HG02610 (cell line): ENCODE data around the gene ZNF423.
"Not testable (repeated sequence)": the region's sequence is repeated elsewhere in the genome, so short reads cannot be mapped to it uniquely, and the experiment has no call there.

Experiments used
- ATAC-seq: cut with Tn5 transposase; IDR thresholded peaks from one replicate; pipeline ENCODE4 v1.9.1; 2021; ENCODE audit warnings: mild to moderate bottlenecking, moderate library complexity; ENCODE audit not compliant: unreplicated experiment

The ZNF423 gene

GRCh38 chr16:49523435-49524159 lies 332.3 kb downstream of the ZNF423 start:
- ATAC-seq: no peak

DNA sequence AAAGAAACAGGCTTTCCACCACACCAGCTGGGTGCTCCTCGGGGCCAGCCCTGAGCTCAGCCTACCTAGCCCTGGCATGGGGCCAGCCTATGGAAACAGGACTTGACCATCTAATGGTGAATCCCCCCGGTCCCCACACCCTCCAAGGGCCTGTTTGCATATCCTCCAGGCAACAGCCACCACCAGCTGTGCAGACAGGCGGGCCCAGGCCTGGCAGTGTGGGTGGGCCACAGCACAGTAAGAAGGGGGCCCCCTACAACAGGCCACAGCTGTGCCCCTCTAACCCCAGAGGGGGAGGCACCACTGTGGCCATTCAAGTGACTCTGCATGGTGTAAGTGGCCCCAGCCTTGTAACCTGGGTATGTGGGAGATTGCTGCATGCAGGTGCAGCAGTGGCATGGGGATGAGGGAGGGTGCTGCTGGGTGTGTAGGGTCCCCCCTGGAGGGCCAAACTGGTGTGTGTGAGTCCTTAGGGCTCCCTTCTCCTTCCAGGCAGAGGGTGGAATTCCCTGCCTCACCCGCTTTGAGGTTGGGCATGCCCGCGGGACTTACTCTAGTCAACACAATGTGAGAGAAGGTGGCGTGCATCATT lies 334.1 kb downstream of the ZNF423 start:
- no peak for ATAC-seq

DNA sequence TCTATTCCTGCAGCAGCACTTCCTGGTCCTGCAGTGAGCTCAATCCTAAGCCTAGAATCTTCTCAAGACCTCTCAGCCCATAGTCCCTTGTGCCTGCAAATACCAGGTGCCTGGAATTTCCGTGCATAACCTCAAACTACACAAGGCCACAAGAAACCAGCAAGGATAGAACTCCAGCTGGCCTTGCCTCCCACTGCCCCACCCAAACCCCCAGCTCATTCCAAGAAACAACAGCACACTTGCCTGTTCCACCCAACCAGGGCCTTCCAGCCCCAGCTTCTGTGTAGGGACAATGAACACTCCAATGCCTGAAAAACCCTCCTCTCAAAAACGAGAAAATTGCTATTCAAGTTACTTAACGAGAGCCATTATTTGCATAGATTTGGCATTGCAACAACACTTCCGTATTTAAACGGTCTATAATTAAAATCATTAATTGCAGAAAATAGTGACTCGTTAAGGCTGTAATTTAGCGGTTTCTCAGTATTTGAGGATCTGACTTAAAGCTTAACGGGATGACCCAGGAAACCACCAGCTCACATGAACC lies 335.3 kb downstream of the ZNF423 start:
- no peak for ATAC-seq

DNA sequence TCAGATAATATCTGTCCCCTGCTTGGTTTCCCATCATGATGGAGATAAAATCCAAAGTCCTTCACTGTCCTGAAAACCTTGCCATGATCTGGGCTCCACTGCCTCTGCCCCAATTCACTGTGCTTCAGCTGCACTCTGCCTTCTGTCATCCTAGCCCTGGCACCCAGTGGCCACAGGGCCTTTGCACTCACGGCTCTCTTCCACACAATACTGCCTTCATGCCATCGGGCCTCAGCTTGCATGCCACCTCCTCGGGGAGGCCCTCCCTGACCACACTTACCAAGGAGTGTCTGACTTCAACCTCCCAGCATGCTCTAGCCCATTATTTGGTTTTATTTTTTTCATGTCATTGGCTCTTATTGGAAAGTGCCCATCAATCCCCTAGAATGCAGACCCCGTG lies 336.2 kb downstream of the ZNF423 start:
- no peak for ATAC-seq

DNA sequence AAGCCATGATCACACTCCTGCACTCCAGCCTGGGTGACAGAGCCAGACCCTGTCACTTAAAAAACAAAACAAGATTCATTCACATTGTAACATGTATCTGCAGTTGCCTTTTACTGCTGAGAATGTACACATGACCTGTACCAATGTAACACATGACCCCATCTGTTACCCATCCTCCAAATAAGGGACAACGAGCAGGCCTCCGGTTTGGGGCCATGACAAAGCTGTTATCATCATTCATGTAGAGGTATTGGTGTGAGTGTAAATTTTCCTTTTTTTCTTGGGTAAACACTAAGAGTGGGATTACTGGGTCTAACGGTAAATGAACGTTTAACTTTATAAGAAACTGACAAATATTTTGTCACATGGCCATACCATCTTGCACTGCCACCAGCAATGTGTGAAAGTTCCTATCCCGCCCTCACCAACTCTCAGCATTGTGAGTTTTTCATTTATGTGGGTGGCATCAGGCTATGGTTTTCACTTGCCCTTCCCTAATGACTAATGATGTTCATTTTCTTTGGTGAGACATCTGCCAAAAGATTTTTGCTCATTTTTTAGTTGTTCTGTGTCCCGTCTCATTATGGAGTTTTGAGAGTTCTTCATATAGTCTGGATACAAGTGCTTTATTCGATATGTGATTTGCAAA lies 336.8 kb downstream of the ZNF423 start:
- no peak for ATAC-seq

DNA sequence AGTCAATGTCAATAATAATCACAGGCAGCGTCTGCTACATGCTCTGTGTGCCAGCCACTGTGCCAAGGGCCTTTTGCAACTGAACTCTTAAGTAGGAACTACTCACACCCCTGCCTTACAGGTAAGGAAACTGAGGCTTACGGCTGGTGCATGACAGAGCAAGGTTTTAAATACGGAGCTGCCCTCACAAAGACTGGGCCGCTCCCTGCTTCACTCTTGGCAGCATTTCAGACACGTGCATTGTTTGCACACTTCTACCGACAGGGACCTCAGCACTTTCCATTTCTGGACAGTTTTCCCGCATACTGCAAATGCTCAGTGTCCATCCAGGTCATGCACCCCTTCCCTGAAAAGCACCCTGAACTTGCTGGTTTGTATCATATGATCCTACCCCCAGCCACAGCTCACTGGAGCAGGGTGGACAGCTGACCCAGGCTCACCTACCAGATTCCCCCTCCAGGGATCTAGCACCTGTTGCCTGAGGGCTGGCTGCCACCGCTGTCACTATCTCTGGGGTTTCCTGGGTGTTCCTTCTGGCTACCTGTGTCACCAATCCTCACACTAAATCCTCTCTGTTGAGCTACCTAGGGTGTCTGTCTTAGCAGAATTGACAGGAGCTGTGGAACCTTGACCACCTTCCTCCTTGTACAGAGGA lies 339.4 kb downstream of the ZNF423 start:
- ATAC-seq: no peak

- no peak for ATAC-seq
Observed at GRCh38 chr16:49515861-49516260, 340.1 kb downstream of the ZNF423 start.

DNA sequence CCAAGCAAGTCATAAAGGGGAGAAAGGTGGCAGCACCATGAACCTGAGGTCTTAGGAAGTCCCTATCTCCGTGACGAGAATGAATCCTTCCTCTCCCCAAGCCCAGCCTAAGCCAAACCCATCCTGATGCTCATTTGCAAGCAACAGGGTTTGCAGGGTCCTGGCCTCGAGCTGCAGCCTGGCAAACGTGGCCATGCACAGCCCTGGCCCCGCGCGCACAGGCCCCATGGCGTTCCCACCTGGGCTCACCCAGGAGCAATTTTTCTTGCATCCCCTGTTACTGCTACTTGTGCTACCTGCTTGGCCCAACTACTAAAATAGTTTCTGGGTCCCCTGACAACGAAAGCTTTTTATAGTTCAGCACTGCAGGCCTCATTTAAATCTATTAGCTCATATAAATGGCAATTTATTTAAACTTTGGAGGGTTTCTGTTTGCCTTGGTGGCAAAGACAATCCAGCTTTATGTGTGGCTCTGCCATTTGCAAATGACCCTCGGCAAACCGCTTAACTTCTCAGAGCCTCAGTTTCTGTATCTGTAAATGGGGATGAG lies 340.8 kb downstream of the ZNF423 start:
- no peak for ATAC-seq

DNA sequence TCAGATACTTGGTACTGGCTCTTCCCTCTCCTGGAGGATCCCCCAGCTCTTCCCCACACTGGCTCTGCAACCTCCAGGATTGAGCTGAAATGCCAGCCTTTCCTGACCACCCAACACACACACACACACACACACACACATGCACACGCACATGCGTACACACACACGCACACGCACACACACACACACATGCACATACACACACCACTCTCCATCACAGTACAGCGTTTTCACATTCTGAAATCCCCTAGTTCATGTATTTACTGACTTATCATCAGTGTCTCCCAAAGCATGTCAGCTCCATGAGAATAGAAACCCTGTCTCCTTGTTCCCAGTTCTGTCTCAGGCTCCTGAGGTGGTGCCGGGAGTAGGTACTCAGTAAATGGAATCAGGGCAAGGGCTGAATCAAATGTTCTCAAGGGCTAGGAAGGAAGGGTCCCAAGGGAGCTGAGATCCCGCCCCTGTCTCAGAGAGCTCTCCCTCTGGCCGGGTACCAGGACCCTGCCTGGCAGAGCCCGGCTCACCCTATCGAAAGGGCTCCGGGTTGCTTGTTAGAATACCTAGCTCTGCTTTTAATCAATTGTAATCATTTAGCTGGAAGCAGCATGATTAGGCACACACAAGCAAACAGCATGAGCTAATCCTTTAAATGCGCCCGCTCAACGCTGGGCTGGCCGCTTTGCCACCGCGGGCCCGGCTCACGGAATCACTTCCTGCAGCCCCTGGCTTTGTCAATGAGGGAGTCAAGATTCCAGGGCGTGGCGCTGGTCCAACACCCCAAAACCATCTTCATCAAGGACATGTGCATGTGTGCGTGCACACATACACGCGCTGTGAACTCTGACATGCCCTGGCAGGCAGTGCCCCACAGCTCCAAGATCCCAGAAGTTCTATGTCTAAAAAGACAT lies 341.6 kb downstream of the ZNF423 start:
- no peak for ATAC-seq

- no peak for ATAC-seq
Observed at GRCh38 chr16:49513040-49513439, 342.9 kb downstream of the ZNF423 start.

GRCh38 chr16:49510654-49511305 lies 345.1 kb downstream of the ZNF423 start:
- no peak for ATAC-seq

GRCh38 chr16:49510141-49510540 lies 345.8 kb downstream of the ZNF423 start:
- no peak for ATAC-seq

DNA sequence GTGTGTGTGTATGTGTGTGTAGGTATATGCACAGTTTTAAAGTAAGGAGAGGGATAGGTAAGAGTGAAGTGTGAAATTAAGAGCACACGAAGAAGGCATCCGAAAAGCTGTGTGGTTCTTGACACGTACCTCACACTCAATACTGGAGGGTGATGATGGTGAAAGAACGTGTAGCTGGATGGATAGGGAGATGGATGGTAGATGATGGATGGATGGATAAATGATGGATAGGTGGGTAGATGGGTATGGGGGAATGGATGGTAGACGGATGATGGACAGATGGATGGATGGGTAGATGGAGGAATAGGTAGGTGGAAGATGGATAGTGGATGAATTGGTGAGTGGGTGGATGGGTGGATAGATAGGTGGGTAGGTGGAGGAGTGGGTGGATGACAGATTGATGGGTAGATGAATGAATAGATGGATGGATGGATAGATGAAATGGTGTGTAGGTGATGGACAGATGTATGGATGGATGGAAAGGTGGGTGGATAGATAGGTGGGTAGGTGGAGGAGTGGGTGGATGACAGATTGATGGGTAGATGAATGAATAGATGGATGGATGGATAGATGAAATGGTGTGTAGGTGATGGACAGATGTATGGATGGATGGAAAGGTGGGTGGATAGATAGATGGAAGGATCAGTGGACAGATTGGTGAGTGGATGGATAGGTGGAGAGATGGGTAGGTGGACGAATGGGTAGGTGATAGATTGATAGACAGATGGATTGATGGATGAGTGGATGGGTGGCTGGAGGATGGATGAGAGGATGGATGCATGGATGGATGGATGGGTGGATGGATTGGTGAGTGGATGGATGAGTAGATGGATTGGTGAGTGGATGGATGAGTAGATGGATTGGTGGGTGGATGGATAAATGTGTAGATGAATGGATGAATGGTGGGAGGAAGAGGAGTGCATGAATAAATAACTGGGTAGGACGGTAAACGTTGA lies 349.6 kb downstream of the ZNF423 start:
- not testable (repeated sequence) for ATAC-seq

DNA sequence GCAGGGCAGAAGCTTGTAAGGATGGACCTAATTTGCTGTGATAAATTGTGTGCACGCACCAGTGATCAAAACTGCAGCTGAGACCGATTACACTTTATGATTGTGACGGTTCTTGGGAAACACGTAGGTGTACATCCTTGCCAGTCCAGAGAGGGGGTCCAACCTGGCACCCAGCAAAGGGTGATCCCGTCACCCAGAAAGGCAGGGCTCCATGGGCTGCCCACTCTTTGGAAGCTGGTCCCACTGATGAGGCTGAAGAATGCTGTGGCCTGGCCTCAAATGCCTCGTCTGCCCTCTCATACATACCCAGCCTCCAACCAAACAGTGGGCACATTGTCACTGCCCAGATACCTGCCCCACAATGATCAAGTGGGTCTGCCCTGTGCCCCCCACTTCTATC lies 350.4 kb downstream of the ZNF423 start:
- no peak for ATAC-seq

- no peak for ATAC-seq
Observed at GRCh38 chr16:49504626-49505025, 351.3 kb downstream of the ZNF423 start.

GRCh38 chr16:49504023-49504364 lies 351.9 kb downstream of the ZNF423 start:
- no peak for ATAC-seq

DNA sequence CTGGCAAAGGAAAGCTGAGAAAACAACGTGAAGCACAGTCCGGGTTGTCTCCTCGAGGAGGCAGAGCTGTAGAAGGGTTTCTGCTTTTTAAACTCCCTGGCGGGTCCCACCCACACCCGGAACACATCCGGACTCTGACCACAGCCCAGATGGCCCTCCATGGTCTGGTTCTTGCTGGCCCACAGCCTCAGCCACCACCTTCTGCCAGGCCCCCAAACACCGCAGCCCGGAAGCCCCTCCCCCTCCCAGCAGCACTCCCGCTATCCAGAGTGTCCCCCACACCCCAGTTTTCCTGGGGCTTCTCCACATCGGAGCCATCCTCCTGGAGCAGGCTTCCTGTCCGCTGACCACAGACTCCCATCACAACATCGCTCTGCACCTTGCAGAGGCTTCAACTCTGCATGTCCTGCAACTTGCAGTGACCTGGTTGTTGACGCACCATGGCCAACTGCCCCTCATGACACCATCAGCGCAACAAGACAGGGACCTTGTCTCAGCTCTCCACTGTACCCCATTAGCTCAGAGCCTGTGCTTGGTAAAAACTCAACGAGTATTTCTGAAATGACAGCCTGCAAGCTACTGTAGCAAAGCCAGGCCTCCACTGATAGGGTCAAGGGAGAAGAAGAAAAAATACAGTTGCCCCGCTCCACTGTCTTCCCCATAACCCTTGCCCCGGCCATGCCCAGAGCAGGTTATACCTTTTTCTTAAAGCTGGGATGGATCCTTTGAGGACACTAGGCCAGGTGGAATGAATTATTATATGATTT lies 352.5 kb downstream of the ZNF423 start:
- no peak for ATAC-seq
